Fibroblast of villous mesenchyme (primary cell): ENCODE measurements around the gene CACNA1C. TPM values are rescaled to one million over a fixed set of nuclear protein-coding genes. Genes with fewer than 3 reads are reported as not detected.
A peak's percentile ranks its signal among the peaks of the same experiment; 100 is the strongest.

Experiments used
- DNase-seq: peaks from one replicate; pipeline ENCODE4 v3.0.0-alpha.2; 2010; ENCODE audit warnings: low read depth
- H3K4me3 ChIP-seq: 2 replicates; pipeline ENCODE4 v1.5.1; 2011; ENCODE audit warnings: low read depth, mild to moderate bottlenecking, low read length
- CTCF ChIP-seq: IDR thresholded peaks from 2 replicates; pipeline ENCODE4 v1.5.1; 2012; ENCODE audit warnings: low read depth, mild to moderate bottlenecking, low read length; ENCODE audit not compliant: insufficient read depth
- total RNA-seq: library from RNA; depleted of rRNA; stranded (reverse); fragments of >200 nt; gene quantifications from 2 replicates; pipeline ENCODE4 v1.2.3, GENCODE V29; 2012

Gene CACNA1C
- total RNA-seq, 1 donor: 11.7 TPM

- DNase-seq: no peak
- no peak overlapping the region for H3K4me3 ChIP-seq
- no peak for TF ChIP-seq CTCF
Measured at GRCh38 chr12:2533036-2533435, 480.2 kb downstream of the CACNA1C start.

GRCh38 chr12:2535583-2536204 lies 482.9 kb downstream of the CACNA1C start:
- no peak overlapping the region for H3K4me3 ChIP-seq
- no peak for TF ChIP-seq CTCF
- DNase-seq: peak; percentile 14

DNA sequence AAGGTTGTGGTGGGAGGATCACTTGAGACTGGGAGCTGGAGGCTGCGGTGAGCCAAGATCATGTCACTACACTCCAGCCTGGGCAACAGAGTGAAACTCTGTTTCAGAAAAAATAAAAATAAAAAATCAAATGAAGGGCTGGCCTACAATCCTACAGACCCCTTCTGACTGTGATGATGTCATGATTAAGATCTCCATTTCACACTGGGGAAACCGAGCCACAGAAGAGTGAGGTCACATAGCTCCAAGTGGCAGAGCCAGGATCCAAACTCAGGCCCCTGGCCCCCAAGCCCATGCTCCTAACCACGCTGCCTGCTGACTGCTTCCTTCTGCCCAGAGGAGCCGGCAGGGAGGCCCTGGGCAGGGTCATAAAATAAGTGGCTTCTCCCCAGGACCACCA lies 483.9 kb downstream of the CACNA1C start:
- DNase-seq: no peak
- no peak for TF ChIP-seq CTCF
- H3K4me3 ChIP-seq: no peak overlapping the region

DNA sequence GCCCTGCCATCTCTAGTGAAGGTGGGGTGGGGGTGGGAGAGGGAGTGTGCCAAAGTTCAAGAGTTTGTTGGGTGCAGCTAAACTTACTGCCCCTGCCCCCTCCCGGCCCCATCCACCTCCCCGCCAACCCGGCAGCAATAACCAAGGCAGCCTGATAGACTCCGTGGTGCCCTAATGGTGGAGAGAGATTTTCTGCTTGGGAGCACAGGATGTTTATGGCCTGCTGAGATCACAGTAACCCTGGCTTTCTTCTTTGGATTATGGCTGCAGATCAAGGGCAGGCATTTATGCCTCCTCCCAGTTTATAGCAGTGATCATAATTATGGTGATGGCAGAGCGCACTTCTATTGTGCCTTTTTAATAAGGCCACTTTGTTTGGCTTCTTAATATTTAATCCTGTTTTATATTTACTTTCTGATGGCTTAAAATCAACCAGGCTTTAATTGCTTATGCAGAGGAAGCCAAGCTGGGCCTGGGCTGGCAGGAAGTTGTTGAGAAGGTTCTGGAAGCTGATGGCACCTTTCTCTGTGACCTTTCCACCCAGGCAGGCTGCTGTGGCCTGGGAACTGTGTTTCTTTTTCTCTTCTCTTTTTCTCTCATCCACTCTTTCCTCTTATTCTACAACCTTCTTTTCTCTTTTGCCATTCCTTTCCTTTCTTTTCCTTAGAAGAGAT lies 485.2 kb downstream of the CACNA1C start:
- no peak for TF ChIP-seq CTCF
- no peak overlapping the region for H3K4me3 ChIP-seq
- DNase-seq: no peak

- no peak overlapping the region for H3K4me3 ChIP-seq
- no peak for DNase-seq
- TF ChIP-seq CTCF: no peak
Measured at GRCh38 chr12:2539938-2540337, 487.2 kb downstream of the CACNA1C start.

DNA sequence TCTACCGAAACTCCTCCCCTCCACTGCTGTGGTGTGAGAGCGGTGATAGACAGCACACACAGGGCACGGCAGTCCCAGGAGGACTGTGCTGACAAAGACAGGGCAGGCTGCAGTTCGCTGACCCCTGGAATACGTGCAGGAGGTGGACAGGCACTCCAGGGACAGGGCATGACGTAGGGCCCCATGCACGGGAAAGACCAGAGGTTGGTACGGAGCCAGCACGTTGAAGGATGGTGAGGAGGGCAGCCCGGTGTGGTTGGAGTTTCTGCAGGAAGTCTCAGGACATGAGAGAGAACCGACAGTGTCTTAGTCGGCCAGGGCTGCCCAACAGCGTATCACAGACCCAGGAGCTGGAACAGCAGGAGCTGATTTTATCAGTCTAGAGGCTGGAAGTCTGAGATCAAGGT lies 487.8 kb downstream of the CACNA1C start:
- H3K4me3 ChIP-seq: no peak overlapping the region
- DNase-seq: no peak
- TF ChIP-seq CTCF: no peak
